ENCODE measurements around the gene MPDZ. TPM values are rescaled to one million over a fixed set of nuclear protein-coding genes. Genes with fewer than 3 reads are reported as not detected.

MPDZ gene
- polyA plus RNA-seq, 1 donor (not counting 4 experiments of a cell fraction or from before 2014, with no cell fraction given) = 9.0 TPM

- Histone ChIP-seq H3K79me2 (ENCODE audit: control insufficient read depth, insufficient read depth, low read length) (no peaks in the 10 kb centered on the region), H3K9ac (ENCODE audit: control insufficient read depth, extremely low read depth, insufficient read depth, low read length) (no peak overlapping the region), H3K27me3 (ENCODE audit: control insufficient read depth, extremely low read depth, insufficient read depth, low read length) (no peaks in the 10 kb centered on the region), H2AFZ (ENCODE audit: control insufficient read depth, low read length) (no peak overlapping the region), H3K4me3 (ENCODE audit: control insufficient read depth in 2 of 3, extremely low read depth in 1 of 3, insufficient read depth in 2 of 3, low read depth in 1 of 3, low read length in 3 of 3) (no peak overlapping the region), H3K27ac (ENCODE audit: control insufficient read depth, insufficient read depth, low read length) (no peak overlapping the region), H4K20me1 (ENCODE audit: control insufficient read depth, extremely low read depth, insufficient read depth, low read length) (no peaks in the 10 kb centered on the region), H3K9me3 (ENCODE audit: control insufficient read depth, low read depth, low read length) (no peaks in the 10 kb centered on the region), H3K4me2 (ENCODE audit: control insufficient read depth, extremely low read depth, insufficient read depth, low read depth, low read length) (no peak overlapping the region), H3K36me3 (ENCODE audit: control insufficient read depth in 2 of 2, extremely low read depth in 1 of 2, insufficient read depth in 2 of 2, low read length in 2 of 2) (no peaks in the 10 kb centered on the region), H3K4me1 (ENCODE audit: control insufficient read depth, extremely low read depth, insufficient read depth, low read length) (no peaks in the 10 kb centered on the region), H3K9me1 (ENCODE audit: control insufficient read depth, extremely low read depth, insufficient read depth, low read length) (no peaks in the 10 kb centered on the region)
- no peak for TF ChIP-seq CTCF (optimal IDR thresholded peaks at IDR 0.05 in 1 of 3, IDR thresholded peaks at IDR 0.05 in 1 of 3, conservative IDR thresholded peaks at IDR 0.05 in 1 of 3; ENCODE audit: extremely low read depth in 1 of 3, insufficient read depth in 2 of 3, low read length in 3 of 3)
- no peak for TF ChIP-seq EZH2 (IDR thresholded peaks at IDR 0.05; ENCODE audit: low read length)
- FAIRE-seq (no peak), DNase-seq (ENCODE audit: low read depth, low spot score) (no peak)
- dilution Hi-C loops (cut with MboI; ENCODE audit: extremely low pct_ligation_motif_present, low sequenced_read_pairs) = no loop called here
Observed at GRCh38 chr9:13090628-13091027, 188.9 kb downstream of the MPDZ start.

GRCh38 chr9:13089666-13090065 lies 189.8 kb downstream of the MPDZ start:
- Histone ChIP-seq H3K4me1 (ENCODE audit: control insufficient read depth, extremely low read depth, insufficient read depth, low read length) (no peaks in the 10 kb centered on the region), H3K79me2 (ENCODE audit: control insufficient read depth, insufficient read depth, low read length) (no peaks in the 10 kb centered on the region), H2AFZ (ENCODE audit: control insufficient read depth, low read length) (no peak overlapping the region), H3K27ac (ENCODE audit: control insufficient read depth, insufficient read depth, low read length) (no peak overlapping the region), H3K4me3 (ENCODE audit: control insufficient read depth in 2 of 3, extremely low read depth in 1 of 3, insufficient read depth in 2 of 3, low read depth in 1 of 3, low read length in 3 of 3) (no peak overlapping the region), H3K9ac (ENCODE audit: control insufficient read depth, extremely low read depth, insufficient read depth, low read length) (no peak overlapping the region), H3K9me1 (ENCODE audit: control insufficient read depth, extremely low read depth, insufficient read depth, low read length) (no peaks in the 10 kb centered on the region), H3K4me2 (ENCODE audit: control insufficient read depth, extremely low read depth, insufficient read depth, low read depth, low read length) (no peak overlapping the region), H3K27me3 (ENCODE audit: control insufficient read depth, extremely low read depth, insufficient read depth, low read length) (no peaks in the 10 kb centered on the region), H3K36me3 (ENCODE audit: control insufficient read depth in 2 of 2, extremely low read depth in 1 of 2, insufficient read depth in 2 of 2, low read length in 2 of 2) (no peaks in the 10 kb centered on the region), H3K9me3 (ENCODE audit: control insufficient read depth, low read depth, low read length) (no peaks in the 10 kb centered on the region), H4K20me1 (ENCODE audit: control insufficient read depth, extremely low read depth, insufficient read depth, low read length) (no peaks in the 10 kb centered on the region)
- no peak for DNase-seq (ENCODE audit: low read depth, low spot score)
- dilution Hi-C loops (cut with MboI; ENCODE audit: extremely low pct_ligation_motif_present, low sequenced_read_pairs) = loop anchor here (5.0 kb wide), 1 partner anchor 57 kb away; no protein-coding TSS in a partner anchor
- TF ChIP-seq CTCF (optimal IDR thresholded peaks at IDR 0.05 in 1 of 3, IDR thresholded peaks at IDR 0.05 in 1 of 3, conservative IDR thresholded peaks at IDR 0.05 in 1 of 3; ENCODE audit: extremely low read depth in 1 of 3, insufficient read depth in 2 of 3, low read length in 3 of 3) (no peak), EZH2 (IDR thresholded peaks at IDR 0.05; ENCODE audit: low read length) (no peak)
- no peak for FAIRE-seq

Data from keratinocyte (primary cell).